ENCODE results near the gene TSGA10IP. TPM values are rescaled to one million over a fixed set of nuclear protein-coding genes. Genes with fewer than 3 reads are reported as not detected.

TSGA10IP gene
- total RNA-seq, 1 experiment from 2014 or later: not detected

- in situ Hi-C loops (cut with HindIII; ENCODE audit: low pct_unique_long_range_greater_than_20kb, low sequenced_read_pairs) (no loop called here), intact Hi-C loops (cut with micrococcal nuclease; ENCODE audit: unreplicated experiment) (no loop called here)
- POLR2A ChIA-PET: interaction anchor here (3.2 to 4.4 kb wide), 2 partner anchors 16 to 19 kb away, joined by 20 to 37 read pairs; no protein-coding TSS in a partner anchor
- Histone ChIP-seq H3K36me3 (ENCODE audit: control insufficient read depth, insufficient read depth, low read length) (no peaks in the 10 kb centered on the region; the same call in 1 of the 2 replicates), H3K27me3 (ENCODE audit: control insufficient read depth, insufficient read depth, low read length) (no peaks in the 10 kb centered on the region), H3K4me1 (ENCODE audit: control insufficient read depth, insufficient read depth, low read length) (peaks cover 60% of the 10 kb centered on the region), H3K4me3 (ENCODE audit: low read depth in 2 of 2, low read length in 2 of 2) (peak overlapping the region; percentile 82 to 89), H3K9me3 (ENCODE audit: control insufficient read depth, insufficient read depth, low read depth, low read length) (no peaks in the 10 kb centered on the region), H3K27ac (ENCODE audit: low read length) (peak overlapping the region; percentile 87)
- TF ChIP-seq SIN3A (IDR thresholded peaks at IDR 0.05; ENCODE audit: borderline replicate concordance, insufficient read depth, low read depth, low read length): no peak
- BruUV-seq (replicated peaks): no TSS peak
- DNase-seq (ENCODE audit: low read depth, low spot score) (no peak), ATAC-seq (no peak)
- CTCF ChIA-PET: interaction anchor here (0.6 kb wide), 1 partner anchor 220 kb away, joined by 4 read pairs; no protein-coding TSS in a partner anchor
Observed at GRCh38 chr11:65896034-65896999, 49.0 kb upstream of the TSGA10IP start.

GRCh38 chr11:65897020-65897471 is 48.2 kb upstream of the TSGA10IP start:
- no peaks in the 10 kb centered on the region; the same call in 1 of the 2 replicates for H3K36me3 ChIP-seq (ENCODE audit: control insufficient read depth, insufficient read depth, low read length)

GRCh38 chr11:65898656-65899355 is 46.5 kb upstream of the TSGA10IP start:
- ATAC-seq (no peak), DNase-seq (ENCODE audit: low read depth, low spot score) (no peak)
- peak overlapping the region; percentile 87 for H3K27ac ChIP-seq (ENCODE audit: low read length)
- H3K27me3 ChIP-seq (ENCODE audit: control insufficient read depth, insufficient read depth, low read length): no peaks in the 10 kb centered on the region
- in situ Hi-C loops (cut with HindIII; ENCODE audit: low pct_unique_long_range_greater_than_20kb, low sequenced_read_pairs): no loop called here
- ChIA-PET POLR2A (interaction anchor here (0.5 to 4.4 kb wide), 12 partner anchors 8 to 1059 kb away, joined by 3 to 37 read pairs (median 6); partner anchors contain the start of genes CCDC85B and FIBP), CTCF (interaction anchor here (0.7 kb wide), 1 partner anchor 16 kb away, joined by 10 read pairs; no protein-coding TSS in a partner anchor)
- TSS peak; percentile 66 for BruUV-seq (replicated peaks)
- intact Hi-C loops (cut with micrococcal nuclease; ENCODE audit: unreplicated experiment): no loop called here
- no peaks in the 10 kb centered on the region; the same call in 1 of the 2 replicates for H3K36me3 ChIP-seq (ENCODE audit: control insufficient read depth, insufficient read depth, low read length)
- H3K4me1 ChIP-seq (ENCODE audit: control insufficient read depth, insufficient read depth, low read length): peaks cover 66% of the 10 kb centered on the region
- peak overlapping the region; percentile 82 to 89 for H3K4me3 ChIP-seq (ENCODE audit: low read depth in 2 of 2, low read length in 2 of 2)
- 0 out of 4 replicates have a peak, but pooled peaks of 1 of the 2 experiments have one; percentile 32 for TF ChIP-seq REST (IDR thresholded peaks at IDR 0.05; ENCODE audit: insufficient read depth in 1 of 2, low read depth in 2 of 2, low read length in 1 of 2)
- TF ChIP-seq TCF7L2 (IDR thresholded peaks at IDR 0.05; ENCODE audit: low read depth, low read length): no peak
- no peak for TF ChIP-seq CTCF (IDR thresholded peaks at IDR 0.05)
- TF ChIP-seq SIN3A (IDR thresholded peaks at IDR 0.05; ENCODE audit: borderline replicate concordance, insufficient read depth, low read depth, low read length): peak; percentile 85; the same call in 1 of the 2 replicates
- no peak for TF ChIP-seq POLR2AphosphoS5 (IDR thresholded peaks at IDR 0.05; ENCODE audit: low read depth, low read length)
- no peaks in the 10 kb centered on the region for H3K9me3 ChIP-seq (ENCODE audit: control insufficient read depth, insufficient read depth, low read depth, low read length)

More at GRCh38 chr11:65897020-65897471, 48.2 kb upstream of the TSGA10IP start:
- Histone ChIP-seq H3K9me3 (ENCODE audit: control insufficient read depth, insufficient read depth, low read depth, low read length) (no peaks in the 10 kb centered on the region), H3K27ac (ENCODE audit: low read length) (peak overlapping the region; percentile 87), H3K4me3 (ENCODE audit: low read depth in 2 of 2, low read length in 2 of 2) (peak overlapping the region; percentile 82 to 89), H3K4me1 (ENCODE audit: control insufficient read depth, insufficient read depth, low read length) (peaks cover 64% of the 10 kb centered on the region), H3K27me3 (ENCODE audit: control insufficient read depth, insufficient read depth, low read length) (no peaks in the 10 kb centered on the region)
- ATAC-seq (no peak), DNase-seq (ENCODE audit: low read depth, low spot score) (no peak)
- TF ChIP-seq TCF7L2 (IDR thresholded peaks at IDR 0.05; ENCODE audit: low read depth, low read length): no peak
- no peak for TF ChIP-seq SIN3A (IDR thresholded peaks at IDR 0.05; ENCODE audit: borderline replicate concordance, insufficient read depth, low read depth, low read length)
- peak; percentile 40; the same call in 1 of the 2 replicates for TF ChIP-seq POLR2AphosphoS5 (IDR thresholded peaks at IDR 0.05; ENCODE audit: low read depth, low read length)
- BruUV-seq (replicated peaks): no TSS peak
- CTCF ChIA-PET: no interaction called here
- in situ Hi-C loops (cut with HindIII; ENCODE audit: low pct_unique_long_range_greater_than_20kb, low sequenced_read_pairs) (no loop called here), intact Hi-C loops (cut with micrococcal nuclease; ENCODE audit: unreplicated experiment) (no loop called here)
- POLR2A ChIA-PET: interaction anchor here (0.7 to 4.4 kb wide), 4 partner anchors 15 to 217 kb away, joined by 6 to 37 read pairs (median 14); no protein-coding TSS in a partner anchor
